T-helper 2 cell treated with Interferon-gamma antibody and Interleukin-4, amounts not matched to agents 100 ng/mL and 5 ng/mL, for 36 hours (primary cell): ENCODE data around the gene MGARP. TPM values are rescaled to one million over a fixed set of nuclear protein-coding genes. Genes with fewer than 3 reads are reported as not detected.

ENCODE experiments used
- intact Hi-C: fragments of 100-400 bp; cut with micrococcal nuclease; formaldehyde crosslinking; loops from one replicate; pipeline ENCODE4 v1.15.1; 2023
- total RNA-seq: library from RNA; stranded (reverse); gene quantifications from 2 replicates; pipeline ENCODE4 v1.2.3, GENCODE V29; 2022

The MGARP gene
- total RNA-seq, 1 donor from 2014 or later: 0.16 TPM

- intact Hi-C loops: no loop called here
These were observed 33.9 kb downstream of the MGARP start for GRCh38 chr4:139246166-139246565.

GRCh38 chr4:139245590-139245989 lies 34.4 kb downstream of the MGARP start:
- intact Hi-C loops: no loop called here

DNA sequence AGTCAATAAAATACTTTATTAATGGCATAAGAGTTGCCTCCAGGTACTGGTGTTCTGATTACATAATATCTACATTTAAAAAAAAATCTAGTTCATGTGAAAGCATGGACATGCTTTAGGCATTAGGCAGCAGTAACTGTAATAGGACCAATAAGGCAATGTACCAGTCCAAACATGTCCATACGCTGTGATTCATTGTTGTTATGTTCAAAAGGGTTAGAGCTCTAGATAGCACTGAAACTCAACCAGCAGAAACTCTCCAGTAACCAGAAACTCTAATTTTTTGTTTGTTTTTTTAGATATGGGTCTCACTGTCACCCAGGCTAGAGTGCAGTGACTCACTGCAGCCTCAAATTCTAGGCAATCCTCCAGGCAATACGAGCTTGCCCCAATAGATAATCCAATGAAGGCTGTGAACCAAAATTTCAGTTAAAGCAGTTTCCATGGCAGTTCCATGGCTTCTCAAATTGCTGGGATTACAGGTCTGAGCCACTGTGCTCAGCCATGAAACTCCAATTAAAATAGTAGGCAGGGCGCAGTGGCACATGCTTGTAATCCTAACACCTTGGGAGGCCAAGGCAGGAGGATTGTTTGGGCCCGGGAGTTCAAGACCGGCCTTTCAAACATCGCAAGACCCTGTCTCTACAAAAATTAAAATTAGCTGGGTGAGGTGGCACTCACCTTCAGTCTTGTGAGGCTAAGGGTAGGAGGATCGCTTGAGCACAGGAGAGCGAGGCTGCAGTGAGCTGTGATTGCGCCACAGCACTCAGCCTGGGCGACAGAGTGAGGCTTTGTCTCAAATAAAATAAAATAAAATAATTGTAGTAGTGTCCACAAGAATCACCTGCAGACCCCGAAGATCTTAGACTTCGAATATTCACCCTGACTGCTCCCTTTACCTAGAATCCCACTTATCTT lies 36.3 kb downstream of the MGARP start:
- intact Hi-C loops: no loop called here

DNA sequence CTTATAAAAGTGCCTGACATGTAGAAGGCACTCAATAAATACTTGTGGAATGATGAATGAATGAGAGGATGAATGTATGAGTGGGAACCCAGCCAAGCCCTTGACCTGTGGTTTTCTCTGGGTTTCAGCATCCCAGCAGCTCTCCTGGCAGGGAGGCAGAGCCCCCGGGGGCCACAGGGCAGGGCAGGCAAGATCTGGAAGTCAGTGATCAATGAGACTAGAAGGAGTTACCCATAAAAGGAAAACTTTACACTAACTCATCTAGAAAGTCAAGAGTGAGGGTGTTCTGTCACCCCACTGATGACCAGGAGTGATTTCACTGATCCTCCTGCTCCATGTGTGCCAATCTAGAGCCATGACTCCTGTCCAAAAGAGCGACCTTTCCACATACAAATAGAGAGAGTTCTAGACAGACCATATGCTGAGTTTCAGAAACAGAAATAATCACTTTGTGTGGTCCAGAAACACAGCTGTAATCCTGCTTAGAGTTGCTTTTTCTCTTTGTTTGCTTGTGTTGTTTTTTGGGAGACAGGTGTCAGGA lies 37.4 kb downstream of the MGARP start:
- intact Hi-C loops: no loop called here

GRCh38 chr4:139241784-139242151 lies 38.3 kb downstream of the MGARP start:
- intact Hi-C loops: no loop called here

DNA sequence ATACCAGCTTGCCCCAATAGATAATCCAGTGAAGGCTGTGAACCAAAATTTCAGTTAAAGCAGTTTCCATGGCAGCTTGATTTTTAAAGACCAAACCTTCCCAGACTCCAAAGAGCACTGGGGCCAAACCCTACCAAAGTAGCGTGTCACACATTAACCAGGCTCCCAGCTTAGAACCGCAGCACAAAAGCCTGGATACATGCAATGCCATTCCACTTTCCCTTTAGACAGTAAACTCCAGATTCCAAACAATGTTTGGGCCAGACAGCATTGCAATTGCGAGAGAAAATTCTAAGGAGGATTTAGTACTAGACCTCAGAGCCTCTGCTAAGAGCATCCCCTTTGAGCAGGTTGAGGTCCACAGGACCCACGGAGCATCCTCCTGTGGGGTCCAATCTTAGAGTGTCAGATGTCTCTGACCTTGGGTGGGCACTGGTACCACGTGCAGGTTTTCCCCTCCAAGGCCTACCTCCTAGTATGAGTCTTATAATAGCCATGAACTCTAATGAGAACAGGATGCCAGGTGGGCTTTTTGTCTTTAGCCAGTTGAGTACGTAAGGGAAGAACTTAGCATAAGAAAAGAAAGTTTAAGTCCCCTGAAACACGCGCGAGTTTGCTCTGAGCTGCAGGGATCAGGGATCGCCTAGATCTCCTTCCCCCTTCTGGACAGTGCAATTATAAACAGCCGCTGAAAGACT lies 38.8 kb downstream of the MGARP start:
- intact Hi-C loops: no loop called here

- intact Hi-C loops: no loop called here
These were observed 40.8 kb downstream of the MGARP start for GRCh38 chr4:139239127-139239772.

DNA sequence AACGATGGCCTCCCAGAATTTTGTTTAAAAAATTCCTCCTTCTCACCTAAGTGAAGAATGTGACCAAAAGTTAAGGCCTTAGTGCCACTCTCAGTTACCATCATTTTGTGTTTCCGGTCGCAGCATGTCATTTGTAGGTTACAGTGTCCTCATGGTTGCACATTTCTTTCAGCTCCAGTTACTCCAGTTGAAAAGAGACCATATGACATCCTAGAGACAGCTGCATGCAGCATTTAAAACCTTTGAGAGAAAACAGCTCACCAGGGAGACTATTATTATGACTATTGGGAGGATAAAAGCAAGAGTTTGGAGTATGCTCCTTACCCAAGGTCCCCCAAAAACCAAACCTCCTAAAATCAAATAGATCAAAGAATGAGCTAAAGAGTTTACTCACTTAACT lies 45.8 kb downstream of the MGARP start:
- intact Hi-C loops: no loop called here

- intact Hi-C loops: loop anchor here (1.0 kb wide), 2 partner anchors 66 to 71 kb away; no protein-coding TSS in a partner anchor
These were observed 50.4 kb downstream of the MGARP start for GRCh38 chr4:139229534-139230039.

- intact Hi-C loops: loop anchor here (1.0 to 2.0 kb wide), 3 partner anchors 49 to 198 kb away; no protein-coding TSS in a partner anchor
These were observed 52.2 kb downstream of the MGARP start for GRCh38 chr4:139227729-139228404.

GRCh38 chr4:139223682-139224317 lies 56.2 kb downstream of the MGARP start:
- intact Hi-C loops: no loop called here

- intact Hi-C loops: no loop called here
These were observed 57.8 kb downstream of the MGARP start for GRCh38 chr4:139222215-139222614.

GRCh38 chr4:139221687-139222086 lies 58.3 kb downstream of the MGARP start:
- intact Hi-C loops: no loop called here

- intact Hi-C loops: no loop called here
These were observed 60.5 kb downstream of the MGARP start for GRCh38 chr4:139219450-139220055.

Other genes with a start within 250 kb of the MGARP start
- gene ELF2, start 103.0 kb downstream of the MGARP start, total RNA-seq: 40.2 and 41.3 TPM in 2 replicates
- 71.4 and 75.6 TPM in 2 replicates for gene NAA15, start 21.3 kb upstream of the MGARP start, total RNA-seq
- gene NDUFC1, start 22.3 kb upstream of the MGARP start, total RNA-seq: 43.4 and 44.0 TPM in 2 replicates
- gene RAB33B, start 173.9 kb upstream of the MGARP start, total RNA-seq: 5.5 and 6.0 TPM in 2 replicates